HepG2 (cell line): ENCODE results near the gene TAF3. TPM values are rescaled to one million over a fixed set of nuclear protein-coding genes. Genes with fewer than 3 reads are reported as not detected.

Experiments
- ATAC-seq: fragments of 200-7000 bp; cut with Tn5 transposase; 3 replicates; pipeline ENCODE4 v1.9.1; 2020; ENCODE audit warnings: mild to moderate bottlenecking, moderate library complexity
- BruUV-seq: library from RNA; stranded (reverse); fragments of 400-500 nt; replicated peaks from 2 replicates; lab custom pipeline; 2021; lab: Mats Ljungman, UMichigan
- CTCF ChIA-PET: fragments of 300-600 bp; formaldehyde crosslinking; extraction: SDS; loops from one replicate; lab custom pipeline; 2021; ENCODE audit warnings: low total read pairs, inconsistent platforms, low intra/inter-chr PET ratio; lab: Yijun Ruan, JAX
- POLR2A ChIA-PET: fragments of 350-600 bp; sonication (Branson Sonifier 250); formaldehyde crosslinking; loops from one replicate; lab custom pipeline; 2020; ENCODE audit warnings: antibody characterized with exemption, inconsistent platforms; lab: Yijun Ruan, JAX
- DNase-seq: peaks from one replicate; pipeline ENCODE4 v3.0.0-alpha.2; 2015; ENCODE audit warnings: low spot score
- FAIRE-seq: peaks from 3 replicates; lab custom pipeline; 2011; peaks lifted over from hg19 to GRCh38; lab: Jason Lieb, UNC
- H2AFZ ChIP-seq: one replicate; pipeline ENCODE4 v1.6.1; 2011; ENCODE audit warnings: low read length, inconsistent platforms
- H3K27ac ChIP-seq: fragments of 300-600 bp; 3 replicates; pipeline ENCODE4 v1.8.0; 2011; ENCODE audit warnings: mixed run types, mild to moderate bottlenecking, mixed read lengths, low read length, inconsistent platforms; ENCODE audit not compliant: insufficient read depth; ENCODE audit errors: extremely low read length
- H3K27me3 ChIP-seq, 2 experiments: fragments of 200-600 bp in 1 of 2; 2 replicates in 1 of 2; 3 replicates in 1 of 2; pipeline versions ENCODE4 v1.6.0 to v1.8.0; 2011; ENCODE audit warnings: low read length in 2 of 2, mild to moderate bottlenecking in 2 of 2, moderate library complexity in 2 of 2, inconsistent platforms in 1 of 2; ENCODE audit not compliant: insufficient read depth in 2 of 2, control insufficient read depth in 1 of 2
- H3K36me3 ChIP-seq, 2 experiments: fragments of 200-600 bp in 1 of 2; replicated peaks in 1 of 2; 2 replicates in 1 of 2; 3 replicates in 1 of 2; pipeline versions ENCODE4 v1.5.1 to v1.8.0; 2011; ENCODE audit warnings: low read length in 2 of 2, inconsistent platforms in 1 of 2; ENCODE audit not compliant: insufficient read depth in 2 of 2, control insufficient read depth in 1 of 2
- H3K4me1 ChIP-seq: 2 replicates; pipeline ENCODE4 v1.5.1; 2012; ENCODE audit warnings: low read length, inconsistent platforms; ENCODE audit not compliant: insufficient read depth
- H3K4me2 ChIP-seq: 2 replicates; pipeline ENCODE4 v1.6.0; 2011; ENCODE audit warnings: low read depth, low read length, inconsistent platforms
- H3K4me3 ChIP-seq, 3 experiments: fragments of 200-600 bp in 1 of 3; sonication (generic), shearing (Covaris generic) in 1 of 3; replicated peaks in 1 of 3; 2 replicates each; pipeline ENCODE4 v1.5.1; 2011 to 2016; ENCODE audit warnings: low read length in 3 of 3, inconsistent platforms in 2 of 3, low read depth in 2 of 3, mild to moderate bottlenecking in 2 of 3, control low read depth in 1 of 3, mixed read lengths in 1 of 3; ENCODE audit not compliant: insufficient read depth in 1 of 3
- H3K79me2 ChIP-seq: one replicate; pipeline ENCODE4 v1.6.1; 2011; ENCODE audit warnings: low read length, inconsistent platforms; ENCODE audit not compliant: insufficient read depth
- H3K9ac ChIP-seq: 2 replicates; pipeline ENCODE4 v1.6.0; 2011; ENCODE audit warnings: mild to moderate bottlenecking, low read depth, low read length, inconsistent platforms; ENCODE audit not compliant: insufficient read depth
- H3K9me3 ChIP-seq: 2 replicates; pipeline ENCODE4 v1.5.1; 2012; ENCODE audit warnings: mild to moderate bottlenecking, low read length
- H4K20me1 ChIP-seq: 2 replicates; pipeline ENCODE4 v1.6.0; 2011; ENCODE audit warnings: inconsistent platforms, mild to moderate bottlenecking, low read length, moderate library complexity; ENCODE audit not compliant: insufficient read depth
- BORCS8-MEF2B ChIP-seq: sonication (generic); formaldehyde crosslinking; IDR thresholded peaks from 2 replicates; pipeline ENCODE4 v1.8.0; 2022; ENCODE audit warnings: mild to moderate bottlenecking, missing genetic modification reagents
- EHMT2 ChIP-seq: fragments of 200-600 bp; sonication (generic); IDR thresholded peaks from 2 replicates; pipeline ENCODE4 v1.7.0; 2017; ENCODE audit warnings: antibody characterized with exemption, low read depth, low read length, borderline replicate concordance
- GATAD1 ChIP-seq: IDR thresholded peaks from 2 replicates; pipeline ENCODE4 v1.6.1; 2016; ENCODE audit warnings: missing genetic modification reagents, missing compliant biosample characterization
- GFI1 ChIP-seq: sonication (generic); formaldehyde crosslinking; IDR thresholded peaks from 2 replicates; pipeline ENCODE4 v1.5.0; 2020; ENCODE audit warnings: missing genetic modification reagents, mild to moderate bottlenecking, borderline replicate concordance
- HOXA9 ChIP-seq: sonication (generic); formaldehyde crosslinking; IDR thresholded peaks from 2 replicates; pipeline ENCODE4 v1.8.1; 2022; ENCODE audit warnings: missing genetic modification reagents, mild to moderate bottlenecking, moderate library complexity, borderline replicate concordance
- IKZF4 ChIP-seq: sonication (generic); formaldehyde crosslinking; IDR thresholded peaks from 2 replicates; pipeline ENCODE4 v1.5.1; 2020; ENCODE audit warnings: borderline replicate concordance, mild to moderate bottlenecking, low read depth, missing genetic modification reagents; ENCODE audit errors: not compliant biosample characterization
- KLF13 ChIP-seq: sonication (generic); formaldehyde crosslinking; IDR thresholded peaks from 2 replicates; pipeline ENCODE4 v1.4.0; 2020; ENCODE audit warnings: mild to moderate bottlenecking, missing genetic modification reagents
- NBN ChIP-seq: fragments of 450-650 bp; conservative IDR thresholded peaks from 2 replicates; pipeline ENCODE4 v1.6.1; 2017
- PITX1 ChIP-seq: sonication (generic); formaldehyde crosslinking; IDR thresholded peaks from 2 replicates; pipeline ENCODE4 v1.5.1; 2020; ENCODE audit warnings: mild to moderate bottlenecking, missing genetic modification reagents
- REPIN1 ChIP-seq: sonication (generic); formaldehyde crosslinking; IDR thresholded peaks from 2 replicates; pipeline ENCODE4 v1.8.0; 2022; ENCODE audit warnings: missing genetic modification reagents, low read depth, mild to moderate bottlenecking, borderline replicate concordance
- SMAD9 ChIP-seq: sonication (generic); formaldehyde crosslinking; IDR thresholded peaks from 2 replicates; pipeline ENCODE4 v1.5.1; 2020; ENCODE audit warnings: mild to moderate bottlenecking, missing genetic modification reagents
- TAF1 ChIP-seq: sonication (generic); formaldehyde crosslinking; IDR thresholded peaks from 2 replicates; pipeline ENCODE4 v1.4.0; 2020; ENCODE audit warnings: missing genetic modification reagents
- THYN1 ChIP-seq: sonication (generic); formaldehyde crosslinking; IDR thresholded peaks from 2 replicates; pipeline ENCODE4 v1.8.1; 2023; ENCODE audit warnings: low read depth, mild to moderate bottlenecking, moderate library complexity, missing genetic modification reagents, borderline replicate concordance
- TMF1 ChIP-seq: sonication (generic); formaldehyde crosslinking; IDR thresholded peaks from 2 replicates; pipeline ENCODE4 v1.8.1; 2022; ENCODE audit warnings: low read depth, missing genetic modification reagents
- TSC22D2 ChIP-seq: sonication (generic); formaldehyde crosslinking; IDR thresholded peaks from 2 replicates; pipeline ENCODE4 v1.5.1; 2020; ENCODE audit warnings: missing genetic modification reagents, mild to moderate bottlenecking, borderline replicate concordance
- ZNF431 ChIP-seq: sonication (generic); formaldehyde crosslinking; IDR thresholded peaks from 2 replicates; pipeline ENCODE4 v1.9.0; 2022; ENCODE audit warnings: missing genetic modification reagents, low read depth, mild to moderate bottlenecking, borderline replicate concordance
- ZNF468 ChIP-seq: sonication (generic); formaldehyde crosslinking; IDR thresholded peaks from 2 replicates; pipeline ENCODE4 v1.8.0; 2022; ENCODE audit warnings: mild to moderate bottlenecking, moderate library complexity, missing genetic modification reagents
- ZNF567 ChIP-seq: sonication (generic); formaldehyde crosslinking; IDR thresholded peaks from 2 replicates; pipeline ENCODE4 v1.8.1; 2023; ENCODE audit warnings: mild to moderate bottlenecking, missing genetic modification reagents, borderline replicate concordance
- ZNF615 ChIP-seq: sonication (generic); formaldehyde crosslinking; IDR thresholded peaks from 2 replicates; pipeline ENCODE4 v1.5.0; 2020; ENCODE audit warnings: mild to moderate bottlenecking, missing genetic modification reagents, borderline replicate concordance
- WGBS: methylation state at CpG from one replicate; pipeline ENCODE4 v1.1.6; 2017; ENCODE audit warnings: low lambda C conversion rate; 5-methylcytosine and 5-hydroxymethylcytosine counted together
- in situ Hi-C: cut with HindIII; loops from 2 replicates; pipeline ENCODE4 v1.10.0; 2017; ENCODE audit warnings: low pct_unique_long_range_greater_than_20kb; ENCODE audit not compliant: extremely low pct_ligation_motif_present
- intact Hi-C: fragments of 100-400 bp; cut with micrococcal nuclease; formaldehyde crosslinking; loops from one replicate; pipeline ENCODE4 v1.10.0; 2022; ENCODE audit not compliant: unreplicated experiment
- polyA plus RNA-seq, 8 experiments: library from polyadenylated mRNA; depleted of rRNA in 3 of 8; stranded (reverse) in 7 of 8; unstranded in 1 of 8; fragments of >200 nt; fragmentation: Illumina TruSeq in 4 of 8; extraction: Trizol in 4 of 8; gene quantifications; 2 replicates each; pipeline versions ENCODE4 v1.2.1 to v1.2.3, GENCODE V29; 2011 to 2016; ENCODE audit warnings: low read depth in 4 of 8, missing spikeins in 1 of 8, mixed read lengths in 1 of 8; ENCODE audit not compliant: insufficient read depth in 1 of 8
- total RNA-seq, 5 experiments: library from RNA; depleted of rRNA; stranded (reverse); fragments of >200 nt; fragmentation: Illumina TruSeq; extraction: Trizol; gene quantifications; 2 replicates each; pipeline ENCODE4 v1.2.3, GENCODE V29; 2016; ENCODE audit warnings: low read depth in 1 of 5
- TF ChIP-seq, protein P1 (sequence below): sonication (generic); formaldehyde crosslinking; IDR thresholded peaks from 2 replicates; pipeline ENCODE4 v1.4.0; 2020; ENCODE audit warnings: missing genetic modification reagents
- TF ChIP-seq, protein P2 (sequence below): sonication (generic); formaldehyde crosslinking; IDR thresholded peaks from 2 replicates; pipeline ENCODE4 v1.9.0; 2021; ENCODE audit warnings: missing genetic modification reagents, borderline replicate concordance

The TAF3 gene
- total and polyA plus RNA-seq, 2 of the 13 experiments (the other 11 are each of a cell fraction or from before 2014, with no cell fraction given): 1.7 to 2.9 TPM

DNA sequence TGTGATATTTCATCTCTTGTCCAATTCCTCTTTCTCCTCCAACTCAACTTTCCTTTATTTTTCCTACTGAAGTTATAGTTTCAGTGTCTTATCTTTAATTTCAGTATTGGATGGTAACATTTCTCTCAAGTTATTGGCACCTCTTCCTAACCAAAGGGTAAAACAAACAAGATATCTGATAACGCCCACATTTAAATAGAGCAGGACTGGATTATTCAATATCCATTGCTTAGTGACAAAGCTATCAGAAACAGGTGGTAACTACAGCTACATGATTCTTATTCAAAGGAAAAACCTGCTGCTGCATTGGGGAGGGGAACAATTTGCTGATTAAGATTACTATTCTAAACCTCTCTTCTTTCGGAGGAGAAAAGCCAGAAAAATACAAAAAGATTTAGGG is 87.8 kb downstream of the TAF3 start (continued):
- TF ChIP-seq IKZF4 (CRISPR knock-in tag) (no peak), ZNF468 (CRISPR knock-in tag) (no peak), TMF1 (CRISPR knock-in tag) (no peak)
- TF ChIP-seq, protein P1, sequence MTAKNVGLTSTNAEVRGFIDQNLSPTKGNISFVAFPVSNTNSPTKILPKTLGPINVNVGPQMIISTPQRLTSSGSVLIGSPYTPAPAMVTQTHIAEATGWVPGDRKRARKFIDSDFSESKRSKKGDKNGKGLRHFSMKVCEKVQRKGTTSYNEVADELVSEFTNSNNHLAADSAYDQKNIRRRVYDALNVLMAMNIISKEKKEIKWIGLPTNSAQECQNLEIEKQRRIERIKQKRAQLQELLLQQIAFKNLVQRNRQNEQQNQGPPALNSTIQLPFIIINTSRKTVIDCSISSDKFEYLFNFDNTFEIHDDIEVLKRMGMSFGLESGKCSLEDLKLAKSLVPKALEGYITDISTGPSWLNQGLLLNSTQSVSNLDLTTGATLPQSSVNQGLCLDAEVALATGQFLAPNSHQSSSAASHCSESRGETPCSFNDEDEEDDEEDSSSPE (CRISPR knock-in tag): no peak

DNA sequence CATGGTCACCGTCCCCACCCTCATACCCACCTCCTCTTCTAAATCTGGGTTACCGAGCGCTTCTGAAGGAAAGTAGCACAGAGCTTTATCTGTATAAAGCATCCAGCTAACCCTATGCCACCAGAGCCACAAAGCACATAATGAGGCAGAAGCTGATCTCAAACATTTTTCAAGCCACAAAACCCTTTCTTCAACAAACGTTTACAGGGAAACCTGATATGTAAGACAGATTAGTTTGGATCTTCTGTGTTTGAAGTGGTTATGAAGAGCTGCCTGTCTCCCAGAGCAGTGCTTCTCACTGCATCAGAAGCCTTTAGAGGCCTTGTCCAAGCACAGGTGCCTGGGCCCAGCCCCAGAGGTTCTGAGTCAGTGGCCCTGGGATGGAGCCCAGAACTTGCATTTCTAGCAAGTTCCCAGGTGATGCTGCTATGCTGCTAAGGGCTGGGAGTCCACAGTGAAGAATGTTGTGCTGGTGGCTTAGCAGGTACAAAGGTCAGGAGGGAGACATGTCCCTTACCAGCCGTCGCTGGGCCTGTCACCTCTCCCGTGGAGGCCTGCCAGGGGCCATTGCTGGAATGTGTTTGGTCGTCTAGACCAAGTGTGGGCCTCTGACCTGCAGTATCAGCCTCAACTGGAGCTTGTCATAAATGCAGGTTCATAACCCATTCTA is 90.4 kb downstream of the TAF3 start:
- Histone ChIP-seq H3K4me3 (peak overlapping the region in 1 of 3 experiments; percentile 8; a peak in 1 of 6 replicates), H3K4me2 (peak overlapping the region; percentile 55), H3K27me3 (no peaks in the 10 kb centered on the region), H3K9me3 (no peaks in the 10 kb centered on the region), H3K9ac (0 out of 2 replicates have a peak overlapping the region, but pooled peaks have one; percentile 26), H4K20me1 (no peaks in the 10 kb centered on the region), H2AFZ (no peak overlapping the region), H3K4me1 (peaks cover 24% of the 10 kb centered on the region), H3K36me3 (no peaks in the 10 kb centered on the region), H3K79me2 (no peaks in the 10 kb centered on the region), H3K27ac (peak overlapping the region; percentile 29)
- intact Hi-C loops: loop anchor here (2.0 kb wide), 1 partner anchor 34 kb away; no protein-coding TSS in a partner anchor
- 66% methylated on average over 4 of the region's 8 CpGs for WGBS
- in situ Hi-C loops: no loop called here
- ATAC-seq (peak; percentile 100), FAIRE-seq (peak; percentile 86), DNase-seq (peak; percentile 92)
- no TSS peak for BruUV-seq
- POLR2A ChIA-PET: interaction anchor here (1.0 to 1.1 kb wide), 2 partner anchors 24 to 121 kb away, joined by 3 to 4 read pairs; partner anchors contain the start of genes ATP5F1C and KIN
- CTCF ChIA-PET: no interaction called here
- TF ChIP-seq ZNF615 (CRISPR knock-in tag) (no peak), ZNF431 (CRISPR knock-in tag) (no peak), TAF1 (CRISPR knock-in tag) (no peak), HOXA9 (CRISPR knock-in tag) (no peak), NBN (no peak), EHMT2 (peak; percentile 37; the same call in 1 of the 2 replicates), TSC22D2 (no peak), BORCS8-MEF2B (CRISPR knock-in tag) (no peak), THYN1 (no peak), KLF13 (no peak), ZNF567 (CRISPR knock-in tag) (no peak; the same call in 1 of the 2 replicates), REPIN1 (CRISPR knock-in tag) (peak; percentile 67; the same call in 1 of the 2 replicates), GFI1 (no peak), GATAD1 (0 out of 2 replicates have a peak, but pooled peaks have one; percentile 15), PITX1 (CRISPR knock-in tag) (peak; percentile 64; the same call in 1 of the 2 replicates), SMAD9 (CRISPR knock-in tag) (no peak)
- TF ChIP-seq, protein P2, sequence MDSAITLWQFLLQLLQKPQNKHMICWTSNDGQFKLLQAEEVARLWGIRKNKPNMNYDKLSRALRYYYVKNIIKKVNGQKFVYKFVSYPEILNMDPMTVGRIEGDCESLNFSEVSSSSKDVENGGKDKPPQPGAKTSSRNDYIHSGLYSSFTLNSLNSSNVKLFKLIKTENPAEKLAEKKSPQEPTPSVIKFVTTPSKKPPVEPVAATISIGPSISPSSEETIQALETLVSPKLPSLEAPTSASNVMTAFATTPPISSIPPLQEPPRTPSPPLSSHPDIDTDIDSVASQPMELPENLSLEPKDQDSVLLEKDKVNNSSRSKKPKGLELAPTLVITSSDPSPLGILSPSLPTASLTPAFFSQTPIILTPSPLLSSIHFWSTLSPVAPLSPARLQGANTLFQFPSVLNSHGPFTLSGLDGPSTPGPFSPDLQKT (CRISPR knock-in tag): no peak
